Upper lobe of left lung (tissue), 6 donors: ENCODE data around the gene MRPS18A. TPM values are rescaled to one million over a fixed set of nuclear protein-coding genes. Genes with fewer than 3 reads are reported as not detected.

Experiments used
- ATAC-seq, 2 donors: fragments of 200-7000 bp; cut with Tn5 transposase; one replicate each; pipeline ENCODE4 v1.9.1; 2022; ENCODE audit warnings: mild to moderate bottlenecking in 2 of 2, moderate library complexity in 2 of 2; ENCODE audit not compliant: low FRiP score in 2 of 2
- DNase-seq, 2 donors: peaks; one replicate each; pipeline ENCODE4 v3.0.0-alpha.2; 2019 to 2020
- H3K27ac ChIP-seq, 4 donors: fragments of 200-600 bp; sonication (generic); one replicate each; pipeline ENCODE4 v1.5.1; 2016 to 2019
- H3K27me3 ChIP-seq, 4 donors: fragments of 200-600 bp; sonication (generic); one replicate each; pipeline ENCODE4 v1.5.1; 2017 to 2019
- H3K36me3 ChIP-seq, 4 donors: fragments of 200-600 bp; sonication (generic); one replicate each; pipeline ENCODE4 v1.5.1; 2016 to 2019
- H3K4me1 ChIP-seq, 4 donors: fragments of 200-600 bp; sonication (generic); one replicate each; pipeline ENCODE4 v1.5.1; 2018 to 2019
- H3K4me3 ChIP-seq, 4 donors: fragments of 200-600 bp; sonication (generic); one replicate each; pipeline ENCODE4 v1.5.1; 2017 to 2019; ENCODE audit warnings: mild to moderate bottlenecking in 2 of 4, moderate library complexity in 1 of 4
- H3K9me3 ChIP-seq, 4 donors: fragments of 200-600 bp; sonication (generic); one replicate each; pipeline ENCODE4 v1.5.1; 2018 to 2019
- CTCF ChIP-seq, 6 experiments: fragments of 450-650 bp in 4 of 6; fragments of 200-600 bp in 2 of 6; sonication (generic) in 2 of 6; IDR thresholded peaks; one replicate each; pipeline ENCODE4 v1.5.1; 2016 to 2019; ENCODE audit warnings: antibody characterized with exemption in 6 of 6
- EP300 ChIP-seq, 4 donors: sonication (generic); formaldehyde crosslinking; IDR thresholded peaks; one replicate each; pipeline ENCODE4 v1.5.1; 2017; ENCODE audit warnings: antibody characterized with exemption in 4 of 4, control low read depth in 2 of 4
- POLR2A ChIP-seq, 4 donors: fragments of 450-650 bp; IDR thresholded peaks; one replicate each; pipeline ENCODE4 v1.5.1; 2016 to 2017; ENCODE audit warnings: antibody characterized with exemption in 4 of 4, mild to moderate bottlenecking in 2 of 4
- POLR2AphosphoS5 ChIP-seq, 2 donors: sonication (generic); formaldehyde crosslinking; IDR thresholded peaks; one replicate each; pipeline ENCODE4 v1.5.1; 2017; ENCODE audit warnings: antibody characterized with exemption in 2 of 2
- WGBS, 2 donors: methylation state at CpG; one replicate each; pipeline ENCODE4 v1.1.5; 2017 to 2018; 5-methylcytosine and 5-hydroxymethylcytosine counted together
- total RNA-seq, 6 donors: library from RNA; depleted of rRNA in 4 of 6; stranded (reverse); fragments of >200 nt in 4 of 6; gene quantifications; one replicate each; pipeline versions ENCODE4 v1.1.0 to v1.2.1, GENCODE V29; 2016 to 2021
- donor health status: DM: no; HTN: no; CAD: no; lungs with moderate emphysema.
- donor health status: DM: no; HTN: yes; CAD: no; lungs with severe emphysema.

MRPS18A gene
- total RNA-seq, 6 donors from 2014 or later: 21.0 to 45.6 (median 33.4) TPM

- no peak overlapping the region for H3K27ac ChIP-seq
- H3K27me3 ChIP-seq: no peaks in the 10 kb centered on the region
- 52 to 66% methylated on average over 6 to 8 of the region's 8 CpGs for WGBS, 2 donors
- H3K4me1 ChIP-seq: peaks cover 23 to 46% (median 32%) of the 10 kb centered on the region in 4 donors
- DNase-seq (no peak), ATAC-seq (peak in 1 of 2 donors; percentile 57)
- H3K36me3 ChIP-seq: peaks cover 3 to 34% (median 27%) of the 10 kb centered on the region in 4 donors
- no peaks in the 10 kb centered on the region for H3K9me3 ChIP-seq
- TF ChIP-seq EP300 (IDR thresholded peaks at IDR 0.05) (no peak), POLR2A (IDR thresholded peaks at IDR 0.05) (no peak), POLR2AphosphoS5 (IDR thresholded peaks at IDR 0.05) (no peak), CTCF (IDR thresholded peaks at IDR 0.05) (no peak)
- H3K4me3 ChIP-seq: no peak overlapping the region
Observed at GRCh38 chr6:43682724-43683429, 4.7 kb downstream of the MRPS18A start.

- H3K4me1 ChIP-seq: peaks cover 14 to 36% (median 24%) of the 10 kb centered on the region in 4 donors
- H3K4me3 ChIP-seq: no peak overlapping the region
- H3K36me3 ChIP-seq: peaks cover 10 to 49% (median 43%) of the 10 kb centered on the region in 4 donors
- no peak for ATAC-seq
- 93 to 97% methylated on average over 5 of the region's 5 CpGs for WGBS, 2 donors
- no peaks in the 10 kb centered on the region for H3K27me3 ChIP-seq
- no peaks in the 10 kb centered on the region for H3K9me3 ChIP-seq
- TF ChIP-seq POLR2AphosphoS5 (IDR thresholded peaks at IDR 0.05) (no peak), EP300 (IDR thresholded peaks at IDR 0.05) (no peak), POLR2A (IDR thresholded peaks at IDR 0.05) (no peak), CTCF (IDR thresholded peaks at IDR 0.05) (no peak)
- DNase-seq: no peak
- no peak overlapping the region for H3K27ac ChIP-seq
Observed at GRCh38 chr6:43681303-43681702, 6.3 kb downstream of the MRPS18A start.

GRCh38 chr6:43680308-43681200 lies 7.0 kb downstream of the MRPS18A start:
- TF ChIP-seq EP300 (IDR thresholded peaks at IDR 0.05) (no peak), POLR2A (IDR thresholded peaks at IDR 0.05) (no peak)
- ATAC-seq: peak in 1 of 2 donors; percentile 50
- Histone ChIP-seq H3K4me3 (no peak overlapping the region), H3K9me3 (no peaks in the 10 kb centered on the region), H3K36me3 (peaks cover 14 to 57% (median 50%) of the 10 kb centered on the region in 4 donors), H3K27ac (no peak overlapping the region), H3K4me1 (peaks cover 14 to 32% (median 20%) of the 10 kb centered on the region in 4 donors), H3K27me3 (no peaks in the 10 kb centered on the region)
- DNase-seq: no peak
- WGBS, 2 donors: 77 to 95% methylated on average over 11 of the region's 11 CpGs

- WGBS, 2 donors: 93 to 96% methylated on average over 6 of the region's 6 CpGs
- no peaks in the 10 kb centered on the region for H3K27me3 ChIP-seq
- DNase-seq: no peak
- no peak for ATAC-seq
- H3K4me3 ChIP-seq: no peak overlapping the region
- TF ChIP-seq POLR2A (IDR thresholded peaks at IDR 0.05): no peak
- TF ChIP-seq CTCF (IDR thresholded peaks at IDR 0.05): no peak
- TF ChIP-seq EP300 (IDR thresholded peaks at IDR 0.05): no peak
- no peak for TF ChIP-seq POLR2AphosphoS5 (IDR thresholded peaks at IDR 0.05)
- peaks cover 10 to 28% (median 15%) of the 10 kb centered on the region in 4 donors for H3K4me1 ChIP-seq
- peaks cover 14 to 72% (median 63%) of the 10 kb centered on the region in 4 donors for H3K36me3 ChIP-seq
- no peaks in the 10 kb centered on the region for H3K9me3 ChIP-seq
- H3K27ac ChIP-seq: no peak overlapping the region
Observed at GRCh38 chr6:43679057-43679456, 8.5 kb downstream of the MRPS18A start.

- 91 to 95% methylated on average over 6 to 7 of the region's 7 CpGs for WGBS, 2 donors
Observed at GRCh38 chr6:43678341-43678740, 9.2 kb downstream of the MRPS18A start.

More at GRCh38 chr6:43678341-43678740, 9.2 kb downstream of the MRPS18A start:
- Histone ChIP-seq H3K27ac (no peak overlapping the region), H3K9me3 (no peaks in the 10 kb centered on the region), H3K27me3 (no peaks in the 10 kb centered on the region), H3K4me1 (peaks cover 5 to 23% (median 8%) of the 10 kb centered on the region in 4 donors), H3K4me3 (no peak overlapping the region), H3K36me3 (peaks cover 16 to 79% (median 68%) of the 10 kb centered on the region in 4 donors)
- ATAC-seq: no peak
- no peak for TF ChIP-seq EP300 (IDR thresholded peaks at IDR 0.05)
- TF ChIP-seq POLR2AphosphoS5 (IDR thresholded peaks at IDR 0.05): no peak
- no peak for TF ChIP-seq CTCF (IDR thresholded peaks at IDR 0.05)
- TF ChIP-seq POLR2A (IDR thresholded peaks at IDR 0.05): no peak
- no peak for DNase-seq
